ENCODE measurements around the gene NCKAP5. TPM values are rescaled to one million over a fixed set of nuclear protein-coding genes. Genes with fewer than 3 reads are reported as not detected.

The NCKAP5 gene
- total and polyA plus RNA-seq, 8 donors = 0.23 to 1.5 (median 0.44) TPM

- WGBS, 2 donors = 66 to 83% methylated on average over 2 of the region's 2 CpGs
- ATAC-seq = no peak
- intact Hi-C loops (cut with DNase I) = no loop called here
- no peak for FAIRE-seq
- no peaks in the 10 kb centered on the region for H3K4me1 ChIP-seq
- no peak overlapping the region for H3K27ac ChIP-seq
- H3K4me3 ChIP-seq = no peak overlapping the region
- no peak for DNase-seq
- no peaks in the 10 kb centered on the region for H3K27me3 ChIP-seq
- TF ChIP-seq CTCF (IDR thresholded peaks at IDR 0.05) = no peak
- no peaks in the 10 kb centered on the region for H3K9me3 ChIP-seq
- no peaks in the 10 kb centered on the region for H3K36me3 ChIP-seq
These were observed 588.0 kb downstream of the NCKAP5 start for GRCh38 chr2:132980304-132980703.

GRCh38 chr2:132979339-132980093 is 588.7 kb downstream of the NCKAP5 start:
- H3K27me3 ChIP-seq = no peaks in the 10 kb centered on the region
- no peak for TF ChIP-seq CTCF (IDR thresholded peaks at IDR 0.05)
- no peaks in the 10 kb centered on the region for H3K9me3 ChIP-seq
- WGBS, 2 donors = 71 to 84% methylated on average over 5 of the region's 5 CpGs
- ATAC-seq (no peak), DNase-seq (no peak), FAIRE-seq (no peak)
- H3K27ac ChIP-seq = no peak overlapping the region
- intact Hi-C loops (cut with DNase I) = no loop called here
- H3K4me1 ChIP-seq = no peaks in the 10 kb centered on the region
- H3K36me3 ChIP-seq = no peaks in the 10 kb centered on the region
- no peak overlapping the region for H3K4me3 ChIP-seq

- no peak for FAIRE-seq
- no peak overlapping the region for H3K4me3 ChIP-seq
- WGBS, 2 donors = 85 to 88% methylated on average over 6 of the region's 6 CpGs
These were observed 589.4 kb downstream of the NCKAP5 start for GRCh38 chr2:132978840-132979239.

GRCh38 chr2:132977812-132978529 is 590.3 kb downstream of the NCKAP5 start:
- intact Hi-C loops (cut with DNase I) = no loop called here
- TF ChIP-seq CTCF (IDR thresholded peaks at IDR 0.05) = no peak
- DNase-seq (no peak), ATAC-seq (no peak), FAIRE-seq (no peak)
- no peaks in the 10 kb centered on the region for H3K9me3 ChIP-seq
- H3K27ac ChIP-seq = no peak overlapping the region
- WGBS, 2 donors = 68 to 87% methylated on average over 4 of the region's 4 CpGs
- no peaks in the 10 kb centered on the region for H3K4me1 ChIP-seq
- H3K4me3 ChIP-seq = no peak overlapping the region
- H3K27me3 ChIP-seq = no peaks in the 10 kb centered on the region
- H3K36me3 ChIP-seq = no peaks in the 10 kb centered on the region

More at GRCh38 chr2:132978840-132979239, 589.4 kb downstream of the NCKAP5 start:
- H3K27ac ChIP-seq = no peak overlapping the region
- H3K4me1 ChIP-seq = no peaks in the 10 kb centered on the region
- ATAC-seq = no peak
- no peaks in the 10 kb centered on the region for H3K9me3 ChIP-seq
- intact Hi-C loops (cut with DNase I) = no loop called here
- no peak for DNase-seq
- TF ChIP-seq CTCF (IDR thresholded peaks at IDR 0.05) = no peak
- H3K36me3 ChIP-seq = no peaks in the 10 kb centered on the region
- no peaks in the 10 kb centered on the region for H3K27me3 ChIP-seq

Data from pancreas (tissue), 10 donors.